ENCODE measurements around the gene USP40.

Gene USP40

DNA sequence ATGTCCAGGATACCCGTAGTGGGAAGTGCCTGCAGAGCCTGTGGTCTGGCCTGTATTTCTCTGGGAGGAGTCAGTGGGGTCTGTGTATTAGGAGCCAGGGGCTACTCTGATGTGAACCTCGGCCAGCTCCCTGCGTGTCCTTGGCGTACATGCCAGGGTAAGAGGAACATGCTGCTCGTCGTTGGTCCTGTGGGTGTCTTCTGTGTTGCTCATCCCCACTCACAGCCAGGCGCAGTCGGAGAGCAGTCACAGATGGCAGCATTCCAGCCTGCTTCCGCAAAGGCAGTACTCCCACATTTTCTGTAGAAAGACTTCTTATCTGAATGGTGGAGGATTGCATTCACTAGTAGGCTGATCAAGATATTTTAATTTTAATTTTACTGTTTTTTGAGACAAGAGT, 127.4 kb downstream of the USP40 start:
- Histone ChIP-seq H2AFZ (ENCODE audit: low read depth, low read length, severe bottlenecking) (no peak overlapping the region), H3K4me3 (ENCODE audit: insufficient read depth, low read length, poor library complexity, severe bottlenecking) (no peak overlapping the region), H3K27ac (ENCODE audit: low read depth, low read length) (no peak overlapping the region), H3K9ac (ENCODE audit: low read length) (no peak overlapping the region), H3F3A (ENCODE audit: insufficient read depth) (no peaks in the 10 kb centered on the region), H3K27me3 (ENCODE audit: low read length) (no peaks in the 10 kb centered on the region), H3K9me3 (ENCODE audit: insufficient read depth, low read length) (no peaks in the 10 kb centered on the region), H3K4me2 (ENCODE audit: low read depth, low read length, poor library complexity, severe bottlenecking) (no peak overlapping the region), H3K79me2 (ENCODE audit: insufficient read depth, low read length) (no peaks in the 10 kb centered on the region), H3K9me2 (replicated peaks; ENCODE audit: insufficient read depth, low read length) (no peaks in the 10 kb centered on the region), H4K20me1 (ENCODE audit: low read depth, low read length) (no peaks in the 10 kb centered on the region), H3K36me3 (ENCODE audit: low read length) (no peaks in the 10 kb centered on the region)
- no peak for TF ChIP-seq EZH2phosphoT487 (conservative IDR thresholded peaks at IDR 0.05; ENCODE audit: low read length)
- no peak for TF ChIP-seq CTCF (IDR thresholded peaks at IDR 0.05; ENCODE audit: insufficient read depth, low read length, poor library complexity, severe bottlenecking)

- no peaks in the 10 kb centered on the region for H3K36me3 ChIP-seq (ENCODE audit: low read length)
- TF ChIP-seq CTCF (IDR thresholded peaks at IDR 0.05; ENCODE audit: insufficient read depth, low read length, poor library complexity, severe bottlenecking) (no peak), EZH2phosphoT487 (conservative IDR thresholded peaks at IDR 0.05; ENCODE audit: low read length) (no peak)
Measured at GRCh38 chr2:233438573-233439147, 127.9 kb downstream of the USP40 start.

GRCh38 chr2:233437439-233437955, 129.1 kb downstream of the USP40 start:
- no peaks in the 10 kb centered on the region for H3K9me3 ChIP-seq (ENCODE audit: insufficient read depth, low read length)
- no peaks in the 10 kb centered on the region for H3K9me2 ChIP-seq (replicated peaks; ENCODE audit: insufficient read depth, low read length)
- no peak overlapping the region for H3K4me3 ChIP-seq (ENCODE audit: insufficient read depth, low read length, poor library complexity, severe bottlenecking)
- H2AFZ ChIP-seq (ENCODE audit: low read depth, low read length, severe bottlenecking): no peak overlapping the region
- H3K9ac ChIP-seq (ENCODE audit: low read length): no peak overlapping the region
- no peak for TF ChIP-seq CTCF (IDR thresholded peaks at IDR 0.05; ENCODE audit: insufficient read depth, low read length, poor library complexity, severe bottlenecking)
- no peak for TF ChIP-seq EZH2phosphoT487 (conservative IDR thresholded peaks at IDR 0.05; ENCODE audit: low read length)
- H3K36me3 ChIP-seq (ENCODE audit: low read length): no peaks in the 10 kb centered on the region
- H3K27me3 ChIP-seq (ENCODE audit: low read length): no peaks in the 10 kb centered on the region
- H3F3A ChIP-seq (ENCODE audit: insufficient read depth): no peaks in the 10 kb centered on the region
- H4K20me1 ChIP-seq (ENCODE audit: low read depth, low read length): no peaks in the 10 kb centered on the region
- no peak overlapping the region for H3K27ac ChIP-seq (ENCODE audit: low read depth, low read length)
- H3K79me2 ChIP-seq (ENCODE audit: insufficient read depth, low read length): no peaks in the 10 kb centered on the region
- H3K4me2 ChIP-seq (ENCODE audit: low read depth, low read length, poor library complexity, severe bottlenecking): no peak overlapping the region

More at GRCh38 chr2:233438573-233439147, 127.9 kb downstream of the USP40 start:
- Histone ChIP-seq H2AFZ (ENCODE audit: low read depth, low read length, severe bottlenecking) (no peak overlapping the region), H3K79me2 (ENCODE audit: insufficient read depth, low read length) (no peaks in the 10 kb centered on the region), H3K9me2 (replicated peaks; ENCODE audit: insufficient read depth, low read length) (no peaks in the 10 kb centered on the region), H3K4me2 (ENCODE audit: low read depth, low read length, poor library complexity, severe bottlenecking) (no peak overlapping the region), H3K4me3 (ENCODE audit: insufficient read depth, low read length, poor library complexity, severe bottlenecking) (no peak overlapping the region), H4K20me1 (ENCODE audit: low read depth, low read length) (no peaks in the 10 kb centered on the region), H3F3A (ENCODE audit: insufficient read depth) (no peaks in the 10 kb centered on the region), H3K27me3 (ENCODE audit: low read length) (no peaks in the 10 kb centered on the region), H3K27ac (ENCODE audit: low read depth, low read length) (no peak overlapping the region), H3K9me3 (ENCODE audit: insufficient read depth, low read length) (no peaks in the 10 kb centered on the region), H3K9ac (ENCODE audit: low read length) (no peak overlapping the region)
